Esophagus (tissue), 2 donors: Measurements from ENCODE around the gene DNAL4. TPM values are rescaled to one million over a fixed set of nuclear protein-coding genes. Genes with fewer than 3 reads are reported as not detected.

Experiments used
- H3K27ac ChIP-seq, 2 donors: one replicate each; pipeline ENCODE4 v1.5.1; 2013; ENCODE audit warnings: low read depth in 2 of 2, mild to moderate bottlenecking in 2 of 2, inconsistent platforms in 1 of 2, low read length in 1 of 2, moderate library complexity in 1 of 2
- H3K27me3 ChIP-seq, 2 donors: one replicate each; pipeline ENCODE4 v1.6.1; 2013; ENCODE audit warnings: low read length in 2 of 2, control low read depth in 1 of 2, mild to moderate bottlenecking in 1 of 2; ENCODE audit not compliant: insufficient read depth in 2 of 2, control insufficient read depth in 1 of 2
- H3K36me3 ChIP-seq, 2 donors: one replicate each; pipeline ENCODE4 v1.6.1; 2013; ENCODE audit warnings: low read length in 1 of 2; ENCODE audit not compliant: control insufficient read depth in 2 of 2, insufficient read depth in 2 of 2
- H3K4me1 ChIP-seq, 2 donors: one replicate each; pipeline ENCODE4 v1.6.1; 2013; ENCODE audit warnings: low read length in 1 of 2; ENCODE audit not compliant: control insufficient read depth in 2 of 2, insufficient read depth in 2 of 2
- H3K4me3 ChIP-seq, 2 donors: one replicate each; pipeline ENCODE4 v1.5.1; 2013; ENCODE audit warnings: low read length in 2 of 2, mild to moderate bottlenecking in 2 of 2, low read depth in 1 of 2, moderate library complexity in 1 of 2
- H3K9me3 ChIP-seq, 2 donors: one replicate each; pipeline ENCODE4 v1.6.1; 2013; ENCODE audit warnings: mild to moderate bottlenecking in 2 of 2, low read depth in 1 of 2, low read length in 1 of 2, moderate library complexity in 1 of 2; ENCODE audit not compliant: control insufficient read depth in 2 of 2, insufficient read depth in 1 of 2
- WGBS, 2 donors: extraction: QIAGEN DNeasy Blood & Tissue Kit; methylation state at CpG; one replicate each; pipeline ENCODE4 v1.1.7; 2013; 5-methylcytosine and 5-hydroxymethylcytosine counted together
- polyA plus RNA-seq, 2 donors: library from polyadenylated mRNA; stranded (reverse); fragments of 200-250 nt; gene quantifications; one replicate each; pipeline ENCODE4 v1.2.3, GENCODE V29; 2013
- donor health status: healthy with polysubstance abuse.
- donor health status: Bipolar disorder and iron deficiency.

The DNAL4 gene
- polyA plus RNA-seq, 2 donors: 8.5 to 12.7 TPM

GRCh38 chr22:38828616-38829205 lies 34.8 kb upstream of the DNAL4 start:
- peaks cover 0 to 2% of the 10 kb centered on the region in 2 donors for H3K4me1 ChIP-seq
- H3K36me3 ChIP-seq: no peaks in the 10 kb centered on the region
- WGBS, 2 donors: 83% methylated on average over 10 of the region's 10 CpGs
- H3K27ac ChIP-seq: no peak overlapping the region
- no peak overlapping the region for H3K4me3 ChIP-seq
- no peaks in the 10 kb centered on the region for H3K9me3 ChIP-seq
- no peaks in the 10 kb centered on the region for H3K27me3 ChIP-seq

- H3K4me1 ChIP-seq: peaks cover 0 to 2% of the 10 kb centered on the region in 2 donors
- H3K27me3 ChIP-seq: no peaks in the 10 kb centered on the region
- H3K4me3 ChIP-seq: no peak overlapping the region
- H3K36me3 ChIP-seq: no peaks in the 10 kb centered on the region
- no peaks in the 10 kb centered on the region for H3K9me3 ChIP-seq
- no peak overlapping the region for H3K27ac ChIP-seq
- 71 to 77% methylated on average over 11 of the region's 11 CpGs for WGBS, 2 donors
These were observed 34.2 kb upstream of the DNAL4 start for GRCh38 chr22:38828191-38828590.

- H3K4me1 ChIP-seq: peaks cover 0 to 2% of the 10 kb centered on the region in 2 donors
- H3K27me3 ChIP-seq: no peaks in the 10 kb centered on the region
- no peaks in the 10 kb centered on the region for H3K9me3 ChIP-seq
- no peaks in the 10 kb centered on the region for H3K36me3 ChIP-seq
- H3K27ac ChIP-seq: no peak overlapping the region
- H3K4me3 ChIP-seq: no peak overlapping the region
These were observed 33.6 kb upstream of the DNAL4 start for GRCh38 chr22:38827510-38827909.

GRCh38 chr22:38826801-38827200 lies 32.9 kb upstream of the DNAL4 start:
- Histone ChIP-seq H3K27ac (no peak overlapping the region), H3K4me3 (no peak overlapping the region), H3K36me3 (no peaks in the 10 kb centered on the region), H3K27me3 (no peaks in the 10 kb centered on the region), H3K4me1 (peaks cover 0 to 2% of the 10 kb centered on the region in 2 donors), H3K9me3 (no peaks in the 10 kb centered on the region)
- WGBS, 2 donors: 69 to 78% methylated on average over 5 of the region's 5 CpGs

GRCh38 chr22:38826386-38826785 lies 32.4 kb upstream of the DNAL4 start:
- no peak overlapping the region for H3K4me3 ChIP-seq
- no peaks in the 10 kb centered on the region for H3K27me3 ChIP-seq
- WGBS, 2 donors: 85 to 91% methylated on average over 16 of the region's 16 CpGs
- no peaks in the 10 kb centered on the region for H3K9me3 ChIP-seq
- no peak overlapping the region for H3K27ac ChIP-seq
- no peaks in the 10 kb centered on the region for H3K36me3 ChIP-seq
- peaks cover 0 to 2% of the 10 kb centered on the region in 2 donors for H3K4me1 ChIP-seq

GRCh38 chr22:38824585-38824984 lies 30.6 kb upstream of the DNAL4 start:
- Histone ChIP-seq H3K4me3 (no peak overlapping the region), H3K4me1 (no peaks in the 10 kb centered on the region), H3K27me3 (no peaks in the 10 kb centered on the region), H3K36me3 (no peaks in the 10 kb centered on the region), H3K27ac (no peak overlapping the region), H3K9me3 (no peaks in the 10 kb centered on the region)
- 6 to 8% methylated on average over 4 of the region's 4 CpGs for WGBS, 2 donors

- Histone ChIP-seq H3K4me3 (no peak overlapping the region), H3K27me3 (no peaks in the 10 kb centered on the region), H3K27ac (no peak overlapping the region), H3K9me3 (no peaks in the 10 kb centered on the region), H3K36me3 (no peaks in the 10 kb centered on the region), H3K4me1 (no peaks in the 10 kb centered on the region)
- 78 to 84% methylated on average over 2 of the region's 2 CpGs for WGBS, 2 donors
These were observed 29.7 kb upstream of the DNAL4 start for GRCh38 chr22:38823637-38824036.

GRCh38 chr22:38823076-38823475 lies 29.1 kb upstream of the DNAL4 start:
- Histone ChIP-seq H3K4me1 (no peaks in the 10 kb centered on the region), H3K4me3 (no peak overlapping the region), H3K27me3 (no peaks in the 10 kb centered on the region), H3K27ac (no peak overlapping the region), H3K36me3 (no peaks in the 10 kb centered on the region), H3K9me3 (no peaks in the 10 kb centered on the region)
- WGBS, 2 donors: 91 to 96% methylated on average over 4 of the region's 4 CpGs

GRCh38 chr22:38820020-38820419 lies 26.1 kb upstream of the DNAL4 start:
- H3K4me1 ChIP-seq: no peaks in the 10 kb centered on the region
- no peak overlapping the region for H3K27ac ChIP-seq
- H3K9me3 ChIP-seq: no peaks in the 10 kb centered on the region
- no peaks in the 10 kb centered on the region for H3K27me3 ChIP-seq
- H3K4me3 ChIP-seq: no peak overlapping the region
- no peaks in the 10 kb centered on the region for H3K36me3 ChIP-seq
- 81 to 83% methylated on average over 8 of the region's 8 CpGs for WGBS, 2 donors

- Histone ChIP-seq H3K9me3 (no peaks in the 10 kb centered on the region), H3K27me3 (no peaks in the 10 kb centered on the region), H3K36me3 (no peaks in the 10 kb centered on the region), H3K4me3 (no peak overlapping the region), H3K4me1 (no peaks in the 10 kb centered on the region), H3K27ac (no peak overlapping the region)
- WGBS, 2 donors: 76 to 77% methylated on average over 10 of the region's 10 CpGs
These were observed 25.5 kb upstream of the DNAL4 start for GRCh38 chr22:38819387-38819940.
